ENCODE results near the gene CEP41.

The CEP41 gene

DNA sequence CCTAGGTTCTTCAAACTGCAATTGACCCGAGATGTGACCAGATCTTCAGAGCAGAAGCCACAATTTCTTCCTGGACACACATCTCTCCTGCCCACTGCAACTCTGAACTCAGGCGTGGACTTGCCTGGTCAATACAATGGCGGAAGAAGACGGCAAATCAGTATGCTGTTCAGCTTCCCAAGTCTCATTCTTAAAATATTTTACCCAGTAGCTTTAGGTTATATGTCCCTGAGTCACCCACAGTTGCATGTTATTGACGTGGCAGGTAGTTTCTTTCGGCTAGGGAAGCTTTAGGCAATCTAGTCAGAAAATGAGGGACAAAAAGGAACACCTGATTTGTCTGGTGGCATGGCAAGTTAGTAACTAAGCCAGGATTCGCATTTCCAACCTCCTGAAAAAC lies 22.5 kb downstream of the CEP41 start:
- DNase-seq: no peak

DNA sequence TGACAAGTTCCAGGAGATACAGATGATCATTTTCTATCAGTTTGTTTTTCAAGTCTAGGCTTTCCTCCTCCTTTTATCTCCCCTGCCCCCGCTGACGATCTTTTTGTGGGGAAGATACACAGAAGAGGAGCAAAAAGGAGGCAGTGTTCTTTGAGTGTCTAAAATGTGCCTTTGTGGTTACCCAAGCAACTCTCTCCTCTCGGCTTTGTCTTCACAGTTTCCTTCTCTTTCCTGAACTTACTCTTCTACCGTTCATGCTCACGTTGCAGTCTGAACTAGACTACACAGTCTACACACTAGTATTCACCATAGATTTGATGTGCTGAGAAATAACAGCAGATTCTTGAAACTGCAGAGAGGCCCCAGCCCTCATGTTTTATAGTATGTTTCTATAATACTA lies 23.6 kb downstream of the CEP41 start:
- no peak for DNase-seq

DNA sequence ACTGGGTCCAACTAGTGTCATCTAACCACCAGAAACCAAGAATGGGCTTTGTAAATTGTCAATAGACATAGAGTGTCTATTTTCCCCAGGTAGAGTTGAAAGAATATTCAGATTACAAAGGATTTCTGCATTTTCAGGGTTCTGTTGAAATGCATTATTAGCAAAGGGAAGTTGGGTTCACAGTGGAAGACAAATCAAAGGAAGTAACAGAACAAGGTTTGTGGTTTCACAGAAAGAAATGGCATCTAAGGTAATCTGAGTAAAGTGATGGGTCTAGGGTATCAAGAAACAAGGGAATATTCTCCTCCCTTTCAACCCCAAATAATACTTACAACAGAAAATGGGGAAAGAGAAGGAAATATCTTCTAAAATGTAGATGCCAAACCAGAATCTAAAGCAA lies 25.8 kb downstream of the CEP41 start:
- no peak for DNase-seq

- DNase-seq: no peak
Observed at GRCh38 chr7:130413201-130413600, 27.6 kb downstream of the CEP41 start.

- DNase-seq: no peak
Observed at GRCh38 chr7:130410868-130411541, 29.8 kb downstream of the CEP41 start.

DNA sequence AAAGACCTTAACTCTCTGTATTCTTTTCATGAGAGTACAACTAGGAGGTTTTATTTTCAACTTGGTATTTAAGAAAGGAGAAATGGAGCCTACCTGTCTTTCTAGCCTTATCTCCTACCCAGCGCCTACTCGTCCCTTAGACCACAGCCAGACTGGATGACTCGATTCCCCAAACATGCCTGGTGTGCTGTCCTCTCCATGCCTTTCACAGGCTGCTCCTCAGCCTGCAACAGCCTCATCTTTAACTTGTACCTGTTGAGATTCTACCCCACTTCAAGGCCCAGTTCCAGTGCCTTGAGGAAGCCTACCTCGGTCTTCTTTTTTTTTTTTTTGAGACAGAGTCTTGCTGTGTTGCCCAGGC lies 31.1 kb downstream of the CEP41 start:
- no peak for DNase-seq

- DNase-seq: no peak
Observed at GRCh38 chr7:130409067-130409711, 31.6 kb downstream of the CEP41 start.

- DNase-seq: no peak
Observed at GRCh38 chr7:130405003-130405402, 35.8 kb downstream of the CEP41 start.

DNA sequence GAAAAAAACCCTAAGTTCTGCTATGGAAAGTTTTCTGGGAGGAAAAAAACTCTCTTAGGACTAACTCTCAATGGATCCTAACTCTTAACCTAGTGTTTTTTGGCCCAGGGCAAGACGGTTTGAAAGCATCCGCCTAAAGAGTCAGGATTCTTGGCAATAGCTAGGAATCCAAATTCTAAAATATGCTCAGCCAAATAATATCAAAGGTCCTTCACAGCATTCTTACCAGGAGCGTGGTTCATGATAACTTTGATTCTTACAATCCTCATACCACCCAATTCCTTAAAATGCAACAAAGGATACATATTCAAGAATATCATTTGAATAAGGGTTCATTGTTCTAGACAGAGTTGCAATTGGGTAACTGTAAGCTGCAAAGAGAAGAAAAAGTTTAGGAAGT lies 39.2 kb downstream of the CEP41 start:
- no peak for DNase-seq

DNA sequence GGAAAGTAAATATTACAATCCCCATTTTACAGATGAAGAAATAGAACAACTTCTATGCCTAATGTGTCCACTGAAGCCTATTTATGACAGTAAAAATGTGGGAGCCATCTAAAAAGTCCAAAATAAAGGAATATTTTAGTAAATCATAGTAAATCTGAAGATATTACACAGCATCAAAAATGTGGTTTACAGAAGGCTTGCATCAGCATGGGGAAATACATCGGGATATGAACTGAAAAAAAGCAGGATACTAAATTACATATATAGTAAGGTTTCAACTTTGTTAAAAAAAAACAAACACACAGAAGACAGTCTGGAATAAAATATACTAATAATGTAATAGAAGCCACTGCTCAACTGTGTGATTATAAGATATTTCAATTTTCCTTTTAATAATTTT lies 39.7 kb downstream of the CEP41 start:
- no peak for DNase-seq

GRCh38 chr7:130400120-130400572 lies 40.7 kb downstream of the CEP41 start:
- DNase-seq: no peak

DNA sequence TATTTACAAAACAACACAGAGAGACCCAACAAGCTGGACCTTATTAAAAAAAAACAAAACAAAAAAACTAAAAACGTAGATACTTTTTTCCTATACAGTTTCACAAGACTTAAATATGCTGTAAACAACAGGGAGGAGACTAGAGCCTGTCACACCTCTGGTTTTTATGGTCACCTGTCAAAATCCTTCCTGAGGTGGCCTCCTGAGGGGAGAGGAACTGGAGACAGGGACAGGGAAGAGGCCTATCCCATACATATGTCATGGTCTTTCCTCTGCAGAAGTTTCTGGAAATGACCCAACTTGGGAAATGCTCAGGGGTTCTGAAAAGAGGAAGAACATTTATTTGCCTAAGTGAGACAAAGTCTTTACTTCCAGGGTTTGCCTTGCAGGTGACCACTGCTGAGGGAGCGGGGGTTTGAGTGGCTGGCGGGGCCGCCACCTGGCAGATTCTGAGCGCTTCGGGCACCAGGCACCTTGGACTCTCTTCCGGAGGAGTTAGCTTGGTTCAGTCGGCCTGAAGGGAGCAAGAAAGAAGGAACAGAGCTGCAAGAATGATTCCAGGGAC lies 42.2 kb downstream of the CEP41 start:
- no peak for DNase-seq

GRCh38 chr7:130397758-130398073 lies 43.1 kb downstream of the CEP41 start:
- no peak for DNase-seq

DNA sequence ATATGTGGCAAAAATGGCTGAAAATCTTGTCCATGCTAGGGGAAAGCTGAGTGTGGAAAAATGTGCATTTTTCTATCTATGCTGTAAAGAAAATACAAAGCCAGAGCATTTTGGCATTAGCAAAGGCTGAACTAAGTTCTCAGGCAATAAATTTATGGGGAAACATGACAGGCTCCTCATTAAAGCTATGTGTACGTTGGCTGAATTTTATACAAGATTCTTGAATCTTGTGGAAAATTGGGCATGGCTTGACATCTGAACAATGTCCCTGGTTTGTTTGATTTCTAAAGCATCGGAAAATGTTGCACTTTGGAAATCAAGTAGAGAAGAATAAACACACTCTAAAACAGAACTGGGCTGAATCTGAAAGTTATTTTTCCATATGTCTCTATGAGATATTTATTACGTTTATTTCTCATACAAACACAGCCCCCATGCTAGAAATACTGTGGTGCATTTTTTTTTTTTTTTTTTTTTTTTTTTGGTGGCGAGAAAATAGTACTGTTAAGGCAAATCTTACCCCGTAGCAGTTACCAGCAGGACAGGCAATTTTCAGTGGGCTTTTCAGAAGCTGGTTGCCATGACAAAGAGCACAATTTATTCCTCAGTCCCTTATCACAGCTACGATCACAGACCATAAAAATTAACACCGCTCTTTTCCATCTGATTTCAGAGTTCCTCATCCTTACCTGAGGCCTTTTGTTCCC lies 43.6 kb downstream of the CEP41 start:
- DNase-seq: no peak

- no peak for DNase-seq
Observed at GRCh38 chr7:130396109-130396508, 44.7 kb downstream of the CEP41 start.

GRCh38 chr7:130395421-130395820 lies 45.4 kb downstream of the CEP41 start:
- no peak for DNase-seq

- no peak for DNase-seq
Observed at GRCh38 chr7:130394421-130395195, 46.2 kb downstream of the CEP41 start.

- DNase-seq: no peak
Observed at GRCh38 chr7:130393841-130394411, 46.9 kb downstream of the CEP41 start.

DNA sequence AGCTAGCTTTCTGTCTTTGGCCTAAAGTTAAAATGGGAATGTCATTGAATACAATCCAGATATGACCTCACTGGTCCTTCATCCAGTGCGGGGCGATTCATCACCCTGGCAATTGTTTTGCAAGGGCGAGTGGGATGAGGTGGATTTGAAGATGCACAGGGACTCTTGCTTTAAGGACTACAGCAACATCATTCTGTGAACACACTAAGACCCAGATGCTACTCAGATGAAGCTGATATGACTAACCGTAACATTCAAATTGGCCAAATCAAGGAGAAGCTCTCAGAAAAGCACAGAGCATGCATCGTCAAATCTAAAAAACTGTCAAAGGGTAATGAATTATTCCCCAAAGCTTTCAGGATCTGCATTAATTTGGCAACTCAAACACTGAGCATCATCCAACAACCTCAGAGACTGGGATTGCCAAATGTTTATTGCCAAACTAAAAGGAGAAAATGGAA lies 47.7 kb downstream of the CEP41 start:
- no peak for DNase-seq

DNA sequence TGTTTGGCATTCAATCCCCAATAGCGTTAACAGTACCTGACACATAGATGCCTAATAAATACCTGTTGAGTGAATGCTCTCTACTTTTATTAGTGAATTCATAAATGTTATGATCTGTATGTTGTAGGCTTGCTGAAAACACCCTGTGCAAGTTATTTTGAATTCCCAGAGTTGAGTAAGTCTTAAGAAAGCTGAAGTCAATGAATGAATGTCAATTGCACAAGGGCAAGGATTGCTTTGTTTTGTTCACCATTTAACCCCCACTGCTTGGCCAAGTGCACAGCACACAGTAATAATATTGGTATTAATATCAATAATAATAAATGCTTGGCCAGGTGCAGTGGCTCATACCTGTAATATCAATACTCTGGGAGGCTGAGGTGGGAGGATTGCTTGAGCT lies 50.3 kb downstream of the CEP41 start:
- no peak for DNase-seq

- DNase-seq: no peak
Observed at GRCh38 chr7:130388671-130389070, 52.1 kb downstream of the CEP41 start.

DNA sequence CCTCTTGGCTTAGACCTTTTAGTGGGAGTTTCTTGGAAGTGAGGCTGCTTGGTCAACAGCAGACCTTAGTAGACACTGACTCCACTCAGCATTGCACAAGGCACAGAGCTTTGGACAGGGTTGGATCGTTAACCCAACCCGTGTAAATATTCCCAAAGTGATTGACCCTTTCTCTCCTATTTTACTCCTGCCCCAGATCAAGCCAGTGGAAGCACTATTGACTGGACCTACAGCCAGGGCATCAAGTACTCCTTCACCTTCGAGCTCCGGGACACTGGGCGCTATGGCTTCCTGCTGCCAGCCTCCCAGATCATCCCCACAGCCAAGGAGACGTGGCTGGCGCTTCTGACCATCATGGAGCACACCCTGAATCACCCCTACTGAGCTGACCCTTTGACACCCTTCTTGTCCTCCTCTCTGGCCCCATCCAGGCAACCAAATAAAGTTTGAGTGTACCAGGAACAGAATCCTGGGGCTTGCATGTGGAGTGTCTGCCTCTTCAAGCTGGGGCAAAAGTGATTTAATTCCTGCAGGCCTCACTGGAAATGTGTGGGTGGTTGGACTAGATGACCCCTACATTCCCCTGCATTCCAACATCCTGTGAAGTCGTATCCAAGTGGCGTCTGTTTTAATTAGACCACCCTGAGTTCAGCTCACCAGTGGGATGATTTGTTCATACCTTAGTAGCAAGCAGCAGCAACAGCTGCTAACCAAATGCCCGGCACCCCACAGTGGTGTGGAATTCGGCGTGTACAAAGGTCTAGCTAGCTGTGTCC lies 53.0 kb downstream of the CEP41 start:
- DNase-seq: no peak
